ENCODE measurements around the gene DNAJC12. TPM values are rescaled to one million over a fixed set of nuclear protein-coding genes. Genes with fewer than 3 reads are reported as not detected.

The DNAJC12 gene
- total RNA-seq, 2 experiments from 2014 or later, result 12.8 to 19.4 TPM

- H3K27ac ChIP-seq (ENCODE audit: low read depth, low read length, poor library complexity, severe bottlenecking), result no peak overlapping the region
- intact Hi-C loops (cut with micrococcal nuclease; ENCODE audit: unreplicated experiment), result no loop called here
- no peaks in the 10 kb centered on the region; the same call in 1 of the 2 replicates for H3K9me3 ChIP-seq (ENCODE audit: low read length)
- no peaks in the 10 kb centered on the region for H3K79me2 ChIP-seq (ENCODE audit: insufficient read depth, low read depth, low read length)
- peak overlapping the region; percentile 33 for H2AFZ ChIP-seq (ENCODE audit: low read length)
- ChIA-PET POLR2A (interaction anchor here (0.7 to 2.6 kb wide), 3 partner anchors 9 to 188 kb away, joined by 3 to 12 read pairs (median 6); no protein-coding TSS in a partner anchor), CTCF (ENCODE audit: unreplicated experiment) (no interaction called here)
- H4K20me1 ChIP-seq (ENCODE audit: insufficient read depth, low read length), result no peaks in the 10 kb centered on the region
- H3K4me1 ChIP-seq (ENCODE audit: insufficient read depth, low read length, poor library complexity, severe bottlenecking), result peaks cover 59% of the 10 kb centered on the region
- no peak for DNase-seq (ENCODE audit: low spot score)
- no peak overlapping the region for H3K4me3 ChIP-seq (ENCODE audit: low read depth, low read length, poor library complexity, severe bottlenecking)
- no TSS peak for BruUV-seq (replicated peaks)
- no peaks in the 10 kb centered on the region for H3K36me3 ChIP-seq (ENCODE audit: insufficient read depth, low read length)
- no peaks in the 10 kb centered on the region for H3K9me2 ChIP-seq (ENCODE audit: insufficient read depth, low read length)
- TF ChIP-seq, protein P1, sequence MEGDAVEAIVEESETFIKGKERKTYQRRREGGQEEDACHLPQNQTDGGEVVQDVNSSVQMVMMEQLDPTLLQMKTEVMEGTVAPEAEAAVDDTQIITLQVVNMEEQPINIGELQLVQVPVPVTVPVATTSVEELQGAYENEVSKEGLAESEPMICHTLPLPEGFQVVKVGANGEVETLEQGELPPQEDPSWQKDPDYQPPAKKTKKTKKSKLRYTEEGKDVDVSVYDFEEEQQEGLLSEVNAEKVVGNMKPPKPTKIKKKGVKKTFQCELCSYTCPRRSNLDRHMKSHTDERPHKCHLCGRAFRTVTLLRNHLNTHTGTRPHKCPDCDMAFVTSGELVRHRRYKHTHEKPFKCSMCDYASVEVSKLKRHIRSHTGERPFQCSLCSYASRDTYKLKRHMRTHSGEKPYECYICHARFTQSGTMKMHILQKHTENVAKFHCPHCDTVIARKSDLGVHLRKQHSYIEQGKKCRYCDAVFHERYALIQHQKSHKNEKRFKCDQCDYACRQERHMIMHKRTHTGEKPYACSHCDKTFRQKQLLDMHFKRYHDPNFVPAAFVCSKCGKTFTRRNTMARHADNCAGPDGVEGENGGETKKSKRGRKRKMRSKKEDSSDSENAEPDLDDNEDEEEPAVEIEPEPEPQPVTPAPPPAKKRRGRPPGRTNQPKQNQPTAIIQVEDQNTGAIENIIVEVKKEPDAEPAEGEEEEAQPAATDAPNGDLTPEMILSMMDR (conservative IDR thresholded peaks at IDR 0.05; ENCODE audit: low read length), result no peak
- TF ChIP-seq EZH2phosphoT487 (IDR thresholded peaks at IDR 0.05; ENCODE audit: borderline replicate concordance, low read depth, low read length), result no peak
- H3K4me2 ChIP-seq (ENCODE audit: low read length), result no peak overlapping the region
Measured at GRCh38 chr10:67776371-67776770, 61.6 kb downstream of the DNAJC12 start.

- no peak overlapping the region for H3K4me3 ChIP-seq (ENCODE audit: low read depth, low read length, poor library complexity, severe bottlenecking)
- no peak overlapping the region for H3K4me2 ChIP-seq (ENCODE audit: low read length)
- H3K27ac ChIP-seq (ENCODE audit: low read depth, low read length, poor library complexity, severe bottlenecking), result no peak overlapping the region
- CTCF ChIA-PET (ENCODE audit: unreplicated experiment), result no interaction called here
- peak overlapping the region; percentile 1; the same call in 1 of the 2 replicates for H2AFZ ChIP-seq (ENCODE audit: low read length)
- DNase-seq (ENCODE audit: low spot score), result no peak
- peaks cover 59% of the 10 kb centered on the region for H3K4me1 ChIP-seq (ENCODE audit: insufficient read depth, low read length, poor library complexity, severe bottlenecking)
- no peaks in the 10 kb centered on the region; the same call in 1 of the 2 replicates for H3K9me3 ChIP-seq (ENCODE audit: low read length)
- H4K20me1 ChIP-seq (ENCODE audit: insufficient read depth, low read length), result no peaks in the 10 kb centered on the region
- no peaks in the 10 kb centered on the region for H3K36me3 ChIP-seq (ENCODE audit: insufficient read depth, low read length)
- TF ChIP-seq EZH2phosphoT487 (IDR thresholded peaks at IDR 0.05; ENCODE audit: borderline replicate concordance, low read depth, low read length), result no peak
- TF ChIP-seq, protein P1 (conservative IDR thresholded peaks at IDR 0.05; ENCODE audit: low read length), result no peak
- no peaks in the 10 kb centered on the region for H3K9me2 ChIP-seq (ENCODE audit: insufficient read depth, low read length)
- BruUV-seq (replicated peaks), result no TSS peak
- intact Hi-C loops (cut with micrococcal nuclease; ENCODE audit: unreplicated experiment), result no loop called here
- H3K79me2 ChIP-seq (ENCODE audit: insufficient read depth, low read depth, low read length), result no peaks in the 10 kb centered on the region
- POLR2A ChIA-PET, result interaction anchor here (0.7 to 1.0 kb wide), 4 partner anchors 41 to 525 kb away, joined by 3 to 7 read pairs (median 6); no protein-coding TSS in a partner anchor
Measured at GRCh38 chr10:67775279-67775678, 62.7 kb downstream of the DNAJC12 start.

GRCh38 chr10:67772894-67773511, 65.0 kb downstream of the DNAJC12 start:
- H3K36me3 ChIP-seq (ENCODE audit: insufficient read depth, low read length), result no peaks in the 10 kb centered on the region
- ChIA-PET POLR2A (interaction anchor here (0.5 to 1.6 kb wide), 16 partner anchors 8 to 1896 kb away, joined by 3 to 12 read pairs (median 4); partner anchors contain the start of genes CTNNA3 and SIRT1), CTCF (ENCODE audit: unreplicated experiment) (interaction anchor here (1.0 to 1.4 kb wide), 3 partner anchors 11 to 108 kb away, joined by 4 to 6 read pairs (median 4); no protein-coding TSS in a partner anchor)
- no peaks in the 10 kb centered on the region for H4K20me1 ChIP-seq (ENCODE audit: insufficient read depth, low read length)
- TF ChIP-seq, protein P1 (conservative IDR thresholded peaks at IDR 0.05; ENCODE audit: low read length), result no peak
- TF ChIP-seq EZH2phosphoT487 (IDR thresholded peaks at IDR 0.05; ENCODE audit: borderline replicate concordance, low read depth, low read length), result no peak
- peak overlapping the region; percentile 86 for H3K27ac ChIP-seq (ENCODE audit: low read depth, low read length, poor library complexity, severe bottlenecking)
- no peaks in the 10 kb centered on the region for H3K79me2 ChIP-seq (ENCODE audit: insufficient read depth, low read depth, low read length)
- intact Hi-C loops (cut with micrococcal nuclease; ENCODE audit: unreplicated experiment), result loop anchor here (1.0 kb wide), 1 partner anchor 9 kb away; no protein-coding TSS in a partner anchor
- peak overlapping the region; percentile 97 for H2AFZ ChIP-seq (ENCODE audit: low read length)
- peak overlapping the region; percentile 42 for H3K4me2 ChIP-seq (ENCODE audit: low read length)
- no TSS peak for BruUV-seq (replicated peaks)
- peaks cover 51% of the 10 kb centered on the region for H3K4me1 ChIP-seq (ENCODE audit: insufficient read depth, low read length, poor library complexity, severe bottlenecking)
- H3K4me3 ChIP-seq (ENCODE audit: low read depth, low read length, poor library complexity, severe bottlenecking), result peak overlapping the region; percentile 2
- DNase-seq (ENCODE audit: low spot score), result peak; percentile 86
- H3K9me2 ChIP-seq (ENCODE audit: insufficient read depth, low read length), result no peaks in the 10 kb centered on the region
- no peaks in the 10 kb centered on the region; the same call in 1 of the 2 replicates for H3K9me3 ChIP-seq (ENCODE audit: low read length)

Data from OCI-LY7 (cell line).